SK-N-SH (cell line): ENCODE measurements around the gene KLHL2. TPM values are rescaled to one million over a fixed set of nuclear protein-coding genes. Genes with fewer than 3 reads are reported as not detected.

Experiments used
- CTCF ChIA-PET: fragments of 300-600, 350-600 bp; formaldehyde crosslinking; extraction: SDS; loops from one replicate; lab custom pipeline; 2021; lab: Yijun Ruan, JAX
- POLR2A ChIA-PET: fragments of 350-600 bp; sonication (Branson Sonifier 250); formaldehyde crosslinking; extraction: SDS; loops from one replicate; lab custom pipeline; 2020; ENCODE audit warnings: antibody characterized with exemption, inconsistent platforms; lab: Yijun Ruan, JAX
- DNase-seq: peaks from one replicate; pipeline ENCODE4 v3.0.0; 2012
- H2AFZ ChIP-seq: fragments of 200-600 bp; sonication (generic); 2 replicates; pipeline ENCODE4 v1.8.1; 2016; ENCODE audit warnings: antibody characterized with exemption, mild to moderate bottlenecking, low read depth
- H3F3A ChIP-seq: fragments of 200-600 bp; sonication (generic); replicated peaks from 2 replicates; pipeline ENCODE3; 2016; ENCODE audit warnings: antibody characterized with exemption, mild to moderate bottlenecking; ENCODE audit not compliant: insufficient read depth
- H3K27ac ChIP-seq, 2 experiments: fragments of 200-500 bp in 1 of 2; fragments of 200-600 bp in 1 of 2; sonication (Bioruptor generic) in 1 of 2; sonication (generic), shearing (Covaris generic) in 1 of 2; 2 replicates each; pipeline versions ENCODE4 v1.5.1 to v1.6.1; 2014 to 2016; ENCODE audit warnings: low read depth in 2 of 2, inconsistent platforms in 1 of 2, low read length in 1 of 2, mild to moderate bottlenecking in 1 of 2, mixed read lengths in 1 of 2
- H3K27me3 ChIP-seq: fragments of 200-600 bp; sonication (generic), shearing (Covaris generic); 2 replicates; pipeline ENCODE4 v1.6.1; 2016; ENCODE audit warnings: mixed run types; ENCODE audit not compliant: insufficient read depth
- H3K36me3 ChIP-seq, 2 experiments: fragments of 200-500 bp in 1 of 2; fragments of 200-600 bp in 1 of 2; sonication (Bioruptor generic) in 1 of 2; sonication (generic) in 1 of 2; replicated peaks in 1 of 2; 2 replicates each; pipeline versions ENCODE3 to v1.5.1; 2014 to 2016; ENCODE audit warnings: low read length in 1 of 2, mild to moderate bottlenecking in 1 of 2; ENCODE audit not compliant: insufficient read depth in 2 of 2, control insufficient read depth in 1 of 2
- H3K4me1 ChIP-seq, 2 experiments: fragments of 200-500 bp in 1 of 2; fragments of 200-600 bp in 1 of 2; sonication (Bioruptor generic) in 1 of 2; sonication (generic), shearing (Covaris generic) in 1 of 2; 2 replicates each; pipeline versions ENCODE4 v1.5.1 to v1.6.1; 2014 to 2016; ENCODE audit warnings: low read depth in 1 of 2, low read length in 1 of 2, mixed run types in 1 of 2; ENCODE audit not compliant: insufficient read depth in 2 of 2, control insufficient read depth in 1 of 2
- H3K4me2 ChIP-seq: fragments of 200-600 bp; sonication (generic), shearing (Covaris generic); 2 replicates; pipeline ENCODE4 v1.6.1; 2017; ENCODE audit warnings: mixed run types
- H3K4me3 ChIP-seq, 2 experiments: fragments of 200-500 bp in 1 of 2; fragments of 200-600 bp in 1 of 2; sonication (Bioruptor generic) in 1 of 2; sonication (generic), shearing (Covaris generic) in 1 of 2; 2 replicates each; pipeline versions ENCODE4 v1.5.1 to v1.8.1; 2014 to 2016; ENCODE audit warnings: low read depth in 2 of 2, inconsistent platforms in 1 of 2, low read length in 1 of 2, mild to moderate bottlenecking in 1 of 2, mixed read lengths in 1 of 2, moderate library complexity in 1 of 2
- H3K79me2 ChIP-seq: fragments of 200-600 bp; sonication (generic); 2 replicates; pipeline ENCODE4 v1.8.1; 2017; ENCODE audit warnings: mild to moderate bottlenecking; ENCODE audit not compliant: insufficient read depth
- H3K9ac ChIP-seq: fragments of 200-600 bp; sonication (generic); 2 replicates; pipeline ENCODE4 v1.6.1; 2017; ENCODE audit warnings: mixed run types
- H3K9me2 ChIP-seq: fragments of 200-600 bp; sonication (generic); 2 replicates; pipeline ENCODE4 v1.6.1; 2017; ENCODE audit warnings: mixed run types
- H3K9me3 ChIP-seq: fragments of 200-600 bp; sonication (generic); 2 replicates; pipeline ENCODE4 v1.6.1; 2017; ENCODE audit warnings: mixed run types, mild to moderate bottlenecking, moderate library complexity
- H4K20me1 ChIP-seq: fragments of 200-600 bp; sonication (generic); 2 replicates; pipeline ENCODE4 v1.6.1; 2017; ENCODE audit warnings: mild to moderate bottlenecking, mixed run types; ENCODE audit not compliant: insufficient read depth
- ELF1 ChIP-seq: IDR thresholded peaks from 2 replicates; pipeline ENCODE4 v1.4.0; 2012
- FOSL2 ChIP-seq: IDR thresholded peaks from 2 replicates; pipeline ENCODE4 v1.4.0; 2012; ENCODE audit warnings: low read depth, mild to moderate bottlenecking, moderate library complexity, borderline replicate concordance
- GATA2 ChIP-seq: sonication (generic); formaldehyde crosslinking; IDR thresholded peaks from 2 replicates; pipeline ENCODE4 v1.5.0; 2020; ENCODE audit warnings: mild to moderate bottlenecking, missing genetic modification reagents
- JUND ChIP-seq: IDR thresholded peaks from 2 replicates; pipeline ENCODE4 v1.4.0; 2012
- MEF2A ChIP-seq: IDR thresholded peaks from 2 replicates; pipeline ENCODE4 v1.4.0; 2012; ENCODE audit warnings: low read depth, borderline replicate concordance
- MXI1 ChIP-seq: IDR thresholded peaks from 2 replicates; pipeline ENCODE4 v1.6.1; 2012; ENCODE audit warnings: mild to moderate bottlenecking, low read depth, low read length, improper control_type of control experiment
- NRF1 ChIP-seq: IDR thresholded peaks from 2 replicates; pipeline ENCODE4 v1.6.1; 2012; ENCODE audit warnings: low read depth, mild to moderate bottlenecking, low read length
- RAD21 ChIP-seq: IDR thresholded peaks from 2 replicates; pipeline ENCODE4 v1.6.1; 2012; ENCODE audit warnings: mild to moderate bottlenecking, low read length
- RCOR1 ChIP-seq: fragments of 150-350 bp; IDR thresholded peaks from 2 replicates; pipeline ENCODE4 v1.6.1; 2017; ENCODE audit warnings: antibody characterized with exemption, low read length
- TAF1 ChIP-seq: IDR thresholded peaks from 2 replicates; pipeline ENCODE4 v1.6.1; 2012; ENCODE audit warnings: low read depth, mild to moderate bottlenecking, low read length, moderate library complexity, borderline replicate concordance
- YY1 ChIP-seq: IDR thresholded peaks from 2 replicates; pipeline ENCODE4 v1.4.0; 2012; ENCODE audit warnings: low read depth, mild to moderate bottlenecking
- WGBS: methylation state at CpG from one replicate; pipeline ENCODE4 v1.1.6; 2017; ENCODE audit warnings: low lambda C conversion rate; 5-methylcytosine and 5-hydroxymethylcytosine counted together
- polyA plus RNA-seq, 3 experiments: library from polyadenylated mRNA; depleted of rRNA; stranded (reverse); fragments of >200 nt; gene quantifications; 2 replicates each; pipeline ENCODE4 v1.2.3, GENCODE V29; 2012
- TF ChIP-seq, protein P1 (sequence below): IDR thresholded peaks from 2 replicates; pipeline ENCODE4 v1.6.1; 2012; ENCODE audit warnings: mild to moderate bottlenecking, low read depth, low read length, moderate library complexity
- TF ChIP-seq, protein P2 (sequence below): fragments of 150-350 bp; IDR thresholded peaks from 2 replicates; pipeline ENCODE4 v1.6.1; 2016; ENCODE audit warnings: mild to moderate bottlenecking, low read depth, low read length
- TF ChIP-seq, protein P3 (sequence below): IDR thresholded peaks from 2 replicates; pipeline ENCODE4 v1.4.0; 2012; ENCODE audit warnings: low read depth

Gene KLHL2
- polyA plus RNA-seq, 1 of the 3 experiments (the other 2 are of a cell fraction): 25.0 TPM

DNA sequence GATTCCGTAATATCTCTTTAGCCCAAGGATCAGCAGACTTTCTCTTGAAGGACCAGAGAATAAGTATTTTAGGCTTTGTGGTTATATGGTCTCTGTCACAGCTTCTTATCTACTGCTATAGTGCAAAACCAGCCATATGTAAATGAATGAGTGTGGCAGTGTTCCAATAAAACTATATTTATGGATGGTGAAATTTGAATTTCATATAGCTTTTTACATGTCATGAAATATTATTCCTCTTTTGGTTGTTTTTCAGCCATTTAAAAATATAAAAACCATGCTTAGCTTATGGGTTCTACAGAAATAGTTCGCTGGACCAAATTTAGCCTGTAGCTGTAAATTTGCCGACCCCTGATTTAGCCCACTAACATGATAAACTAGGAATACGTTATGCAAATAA lies 102.1 kb downstream of the KLHL2 start (continued):
- TF ChIP-seq, protein P1, sequence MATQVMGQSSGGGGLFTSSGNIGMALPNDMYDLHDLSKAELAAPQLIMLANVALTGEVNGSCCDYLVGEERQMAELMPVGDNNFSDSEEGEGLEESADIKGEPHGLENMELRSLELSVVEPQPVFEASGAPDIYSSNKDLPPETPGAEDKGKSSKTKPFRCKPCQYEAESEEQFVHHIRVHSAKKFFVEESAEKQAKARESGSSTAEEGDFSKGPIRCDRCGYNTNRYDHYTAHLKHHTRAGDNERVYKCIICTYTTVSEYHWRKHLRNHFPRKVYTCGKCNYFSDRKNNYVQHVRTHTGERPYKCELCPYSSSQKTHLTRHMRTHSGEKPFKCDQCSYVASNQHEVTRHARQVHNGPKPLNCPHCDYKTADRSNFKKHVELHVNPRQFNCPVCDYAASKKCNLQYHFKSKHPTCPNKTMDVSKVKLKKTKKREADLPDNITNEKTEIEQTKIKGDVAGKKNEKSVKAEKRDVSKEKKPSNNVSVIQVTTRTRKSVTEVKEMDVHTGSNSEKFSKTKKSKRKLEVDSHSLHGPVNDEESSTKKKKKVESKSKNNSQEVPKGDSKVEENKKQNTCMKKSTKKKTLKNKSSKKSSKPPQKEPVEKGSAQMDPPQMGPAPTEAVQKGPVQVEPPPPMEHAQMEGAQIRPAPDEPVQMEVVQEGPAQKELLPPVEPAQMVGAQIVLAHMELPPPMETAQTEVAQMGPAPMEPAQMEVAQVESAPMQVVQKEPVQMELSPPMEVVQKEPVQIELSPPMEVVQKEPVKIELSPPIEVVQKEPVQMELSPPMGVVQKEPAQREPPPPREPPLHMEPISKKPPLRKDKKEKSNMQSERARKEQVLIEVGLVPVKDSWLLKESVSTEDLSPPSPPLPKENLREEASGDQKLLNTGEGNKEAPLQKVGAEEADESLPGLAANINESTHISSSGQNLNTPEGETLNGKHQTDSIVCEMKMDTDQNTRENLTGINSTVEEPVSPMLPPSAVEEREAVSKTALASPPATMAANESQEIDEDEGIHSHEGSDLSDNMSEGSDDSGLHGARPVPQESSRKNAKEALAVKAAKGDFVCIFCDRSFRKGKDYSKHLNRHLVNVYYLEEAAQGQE: no peak
- no peak for TF ChIP-seq GATA2 (CRISPR knock-in tag)
- no peak for TF ChIP-seq RCOR1

DNA sequence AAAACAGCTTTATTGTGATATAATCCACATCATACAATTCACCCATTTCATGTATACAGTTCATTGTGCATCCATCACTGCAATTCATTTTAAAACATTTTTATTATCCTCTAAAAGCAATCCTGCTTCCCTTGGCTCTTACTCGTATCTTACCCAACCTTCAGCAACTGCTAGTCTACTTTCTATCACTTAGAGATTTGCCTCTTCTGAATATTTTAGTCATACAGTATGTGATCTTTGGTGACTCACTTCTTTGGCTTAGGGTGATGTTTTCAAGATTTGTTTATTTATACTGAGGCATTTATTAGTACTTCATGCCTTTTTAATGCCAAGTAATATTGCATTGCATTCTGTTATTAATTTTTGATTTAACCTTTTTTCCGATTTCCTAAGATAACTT lies 105.1 kb downstream of the KLHL2 start:
- Histone ChIP-seq H3K79me2 (no peaks in the 10 kb centered on the region), H3K4me3 (no peak overlapping the region), H4K20me1 (no peaks in the 10 kb centered on the region), H3K27ac (no peak overlapping the region; a peak in 1 of 4 replicates), H3K36me3 (peaks cover 17 to 57% of the 10 kb centered on the region in 2 experiments), H3F3A (no peaks in the 10 kb centered on the region), H3K4me1 (no peaks in the 10 kb centered on the region), H3K4me2 (no peak overlapping the region), H3K9me3 (no peaks in the 10 kb centered on the region), H3K27me3 (no peaks in the 10 kb centered on the region), H2AFZ (no peak overlapping the region), H3K9me2 (no peaks in the 10 kb centered on the region), H3K9ac (no peak overlapping the region)
- ChIA-PET CTCF (no interaction called here), POLR2A (no interaction called here)
- TF ChIP-seq MEF2A (no peak), FOSL2 (no peak; the same call in 1 of the 2 replicates), ELF1 (no peak), NRF1 (no peak), TAF1 (no peak), RCOR1 (no peak), JUND (no peak)
- TF ChIP-seq, protein P2, sequence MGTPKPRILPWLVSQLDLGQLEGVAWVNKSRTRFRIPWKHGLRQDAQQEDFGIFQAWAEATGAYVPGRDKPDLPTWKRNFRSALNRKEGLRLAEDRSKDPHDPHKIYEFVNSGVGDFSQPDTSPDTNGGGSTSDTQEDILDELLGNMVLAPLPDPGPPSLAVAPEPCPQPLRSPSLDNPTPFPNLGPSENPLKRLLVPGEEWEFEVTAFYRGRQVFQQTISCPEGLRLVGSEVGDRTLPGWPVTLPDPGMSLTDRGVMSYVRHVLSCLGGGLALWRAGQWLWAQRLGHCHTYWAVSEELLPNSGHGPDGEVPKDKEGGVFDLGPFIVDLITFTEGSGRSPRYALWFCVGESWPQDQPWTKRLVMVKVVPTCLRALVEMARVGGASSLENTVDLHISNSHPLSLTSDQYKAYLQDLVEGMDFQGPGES: no peak
- TF ChIP-seq, protein P3, sequence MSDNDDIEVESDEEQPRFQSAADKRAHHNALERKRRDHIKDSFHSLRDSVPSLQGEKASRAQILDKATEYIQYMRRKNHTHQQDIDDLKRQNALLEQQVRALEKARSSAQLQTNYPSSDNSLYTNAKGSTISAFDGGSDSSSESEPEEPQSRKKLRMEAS: no peak
- no peak for DNase-seq
- WGBS: 92% methylated on average over 2 of the region's 2 CpGs

DNA sequence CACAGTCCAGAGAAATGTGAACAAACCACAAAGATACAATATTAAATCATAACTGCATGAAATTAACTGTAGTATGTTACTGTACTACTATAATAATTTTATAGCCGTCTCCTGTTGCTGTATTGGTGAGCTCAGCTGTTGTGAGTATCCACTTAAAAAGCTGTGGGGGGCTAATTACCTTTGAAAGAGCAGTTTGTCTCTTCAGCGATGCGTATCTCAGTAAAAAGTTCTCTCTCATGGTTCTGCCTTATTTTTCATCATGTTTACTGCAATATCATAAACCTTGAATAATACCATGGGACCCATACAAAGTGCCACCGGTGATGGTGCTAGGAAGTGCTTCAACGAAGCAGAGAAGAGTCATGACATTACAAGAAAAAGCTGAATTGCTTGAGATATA lies 111.7 kb downstream of the KLHL2 start:
- H3K27ac ChIP-seq: no peak overlapping the region
- H3K9ac ChIP-seq: no peak overlapping the region
- no peaks in the 10 kb centered on the region for H3F3A ChIP-seq
- no peaks in the 10 kb centered on the region for H3K79me2 ChIP-seq
- CTCF ChIA-PET: interaction anchor here (1.3 kb wide), 1 partner anchor 188 kb away, joined by 3 read pairs; no protein-coding TSS in a partner anchor
- H4K20me1 ChIP-seq: no peaks in the 10 kb centered on the region
- no peaks in the 10 kb centered on the region for H3K9me3 ChIP-seq
- over 99% methylated on average over 5 of the region's 5 CpGs for WGBS
- no peak overlapping the region for H3K4me3 ChIP-seq
- no peak overlapping the region for H3K4me2 ChIP-seq
- H3K27me3 ChIP-seq: no peaks in the 10 kb centered on the region
- no peaks in the 10 kb centered on the region for H3K9me2 ChIP-seq
- H2AFZ ChIP-seq: no peak overlapping the region
- no peak for TF ChIP-seq FOSL2
- no peak for TF ChIP-seq RAD21
- TF ChIP-seq MXI1: no peak
- TF ChIP-seq ELF1: no peak
- no peak for TF ChIP-seq YY1
- no peak for TF ChIP-seq TAF1
- TF ChIP-seq, all 33 proteins: peak for 0
- Histone ChIP-seq H3K4me1 (no peaks in the 10 kb centered on the region), H3K36me3 (peaks cover 25 to 71% of the 10 kb centered on the region in 2 experiments)
- POLR2A ChIA-PET: no interaction called here
- no peak for DNase-seq
